Right atrium auricular region (tissue), 2 donors: ENCODE measurements around the gene CLTA. TPM values are rescaled to one million over a fixed set of nuclear protein-coding genes. Genes with fewer than 3 reads are reported as not detected.

Experiments
- DNase-seq: peaks from one replicate; pipeline ENCODE4 v3.0.0-alpha.2; 2019; ENCODE audit warnings: low spot score
- H3K27ac ChIP-seq, 2 donors: fragments of 200-600 bp; sonication (generic); 1 replicate in 1 of 2; 2 replicates in 1 of 2; pipeline ENCODE4 v1.5.1; 2016 to 2019
- H3K27me3 ChIP-seq, 2 donors: fragments of 200-600 bp; sonication (generic); one replicate each; pipeline versions ENCODE4 v1.5.1 to v1.6.0; 2017 to 2019
- H3K36me3 ChIP-seq: fragments of 200-600 bp; sonication (generic); one replicate; pipeline ENCODE4 v1.5.1; 2016
- H3K4me1 ChIP-seq, 2 donors: fragments of 200-600 bp; sonication (generic); one replicate each; pipeline versions ENCODE4 v1.5.1 to v1.6.0; 2017 to 2019
- H3K4me3 ChIP-seq, 2 donors: fragments of 200-600 bp; sonication (generic); 1 replicate in 1 of 2; 2 replicates in 1 of 2; pipeline ENCODE4 v1.5.1; 2017 to 2019; ENCODE audit warnings: mild to moderate bottlenecking in 1 of 2, moderate library complexity in 1 of 2
- H3K9me3 ChIP-seq, 2 donors: fragments of 200-600 bp; sonication (generic); one replicate each; pipeline ENCODE4 v1.5.1; 2019
- total RNA-seq, 2 donors: library from RNA; depleted of rRNA; stranded (reverse); fragments of >200 nt; gene quantifications; one replicate each; pipeline ENCODE4 v1.1.0, GENCODE V29; 2016
- TF ChIP-seq, protein P1 (sequence below), 2 donors: fragments of 200-600 bp; sonication (generic); IDR thresholded peaks; one replicate each; pipeline ENCODE4 v1.5.1; 2019; ENCODE audit warnings: antibody characterized with exemption in 2 of 2

The CLTA gene
- total RNA-seq, 2 donors from 2014 or later: 67.2 to 87.7 TPM

DNA sequence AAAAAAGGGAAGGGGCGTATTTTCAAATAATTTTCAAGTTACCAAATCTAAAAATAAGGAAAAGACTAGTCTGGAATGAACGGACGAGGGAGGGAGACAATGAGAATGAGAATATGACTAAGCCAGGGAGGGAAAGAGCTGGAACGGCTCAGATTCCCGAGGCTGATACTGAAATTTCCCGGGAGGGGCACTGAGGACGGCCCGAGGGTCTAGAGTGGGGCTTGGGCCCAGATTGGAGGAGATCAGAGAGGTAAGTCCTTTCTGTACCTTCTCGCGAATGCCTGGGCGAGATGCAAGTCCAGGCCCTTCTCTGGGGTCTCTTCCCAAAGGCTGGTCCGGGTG, 24.9 kb upstream of the CLTA start:
- no peaks in the 10 kb centered on the region for H3K9me3 ChIP-seq

DNA sequence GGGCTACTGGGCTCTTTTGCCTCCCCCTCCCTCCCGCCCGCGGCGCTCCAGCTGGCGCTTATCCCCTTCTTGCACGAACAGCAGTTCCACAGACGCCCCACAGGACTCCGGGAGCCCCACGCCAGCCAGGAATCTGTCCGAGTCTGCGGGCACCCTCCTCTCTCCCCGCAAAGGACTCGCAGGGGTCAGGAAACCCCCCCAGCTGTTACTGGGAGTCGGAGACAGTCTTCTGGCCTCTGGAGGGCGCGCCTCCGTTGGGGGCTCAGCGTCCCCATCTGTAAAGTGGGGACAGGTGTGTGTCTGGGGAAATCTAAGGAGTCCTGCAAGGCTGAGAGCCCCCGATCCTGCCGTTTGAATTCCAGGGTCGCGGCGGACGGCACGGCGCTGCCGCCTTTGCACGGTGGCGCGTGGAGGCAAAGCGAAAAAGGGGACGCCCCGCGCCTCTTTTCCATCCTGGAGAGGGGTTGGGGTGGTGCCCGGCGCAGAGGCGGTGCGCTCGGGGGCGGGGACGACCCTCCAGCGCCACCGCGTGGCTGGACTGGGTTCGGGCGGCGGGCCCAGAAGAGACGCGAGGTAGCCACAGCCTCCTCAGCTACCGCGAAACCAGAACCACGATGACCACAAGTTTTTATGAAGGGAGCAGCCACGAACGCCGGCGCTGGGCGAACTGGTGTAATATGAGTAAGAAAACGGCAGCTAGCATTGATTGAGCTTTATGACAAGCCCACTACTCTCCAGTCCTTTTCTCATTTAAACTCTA, 24.4 kb upstream of the CLTA start:
- Histone ChIP-seq H3K27ac (peak overlapping the region; percentile 61 to 78), H3K36me3 (no peaks in the 10 kb centered on the region), H3K4me3 (peak overlapping the region; percentile 31 to 52), H3K27me3 (no peaks in the 10 kb centered on the region), H3K9me3 (no peaks in the 10 kb centered on the region), H3K4me1 (peaks cover 0 to 33% of the 10 kb centered on the region in 2 donors)
- TF ChIP-seq, protein P1, sequence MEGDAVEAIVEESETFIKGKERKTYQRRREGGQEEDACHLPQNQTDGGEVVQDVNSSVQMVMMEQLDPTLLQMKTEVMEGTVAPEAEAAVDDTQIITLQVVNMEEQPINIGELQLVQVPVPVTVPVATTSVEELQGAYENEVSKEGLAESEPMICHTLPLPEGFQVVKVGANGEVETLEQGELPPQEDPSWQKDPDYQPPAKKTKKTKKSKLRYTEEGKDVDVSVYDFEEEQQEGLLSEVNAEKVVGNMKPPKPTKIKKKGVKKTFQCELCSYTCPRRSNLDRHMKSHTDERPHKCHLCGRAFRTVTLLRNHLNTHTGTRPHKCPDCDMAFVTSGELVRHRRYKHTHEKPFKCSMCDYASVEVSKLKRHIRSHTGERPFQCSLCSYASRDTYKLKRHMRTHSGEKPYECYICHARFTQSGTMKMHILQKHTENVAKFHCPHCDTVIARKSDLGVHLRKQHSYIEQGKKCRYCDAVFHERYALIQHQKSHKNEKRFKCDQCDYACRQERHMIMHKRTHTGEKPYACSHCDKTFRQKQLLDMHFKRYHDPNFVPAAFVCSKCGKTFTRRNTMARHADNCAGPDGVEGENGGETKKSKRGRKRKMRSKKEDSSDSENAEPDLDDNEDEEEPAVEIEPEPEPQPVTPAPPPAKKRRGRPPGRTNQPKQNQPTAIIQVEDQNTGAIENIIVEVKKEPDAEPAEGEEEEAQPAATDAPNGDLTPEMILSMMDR (IDR thresholded peaks at IDR 0.05): peak; percentile 87 to 95
- peak; percentile 86 for DNase-seq

More for the DNA sequence above, 24.9 kb upstream of the CLTA start:
- TF ChIP-seq, protein P1 (IDR thresholded peaks at IDR 0.05): no peak
- Histone ChIP-seq H3K27me3 (no peaks in the 10 kb centered on the region), H3K4me1 (peaks cover 0 to 33% of the 10 kb centered on the region in 2 donors), H3K4me3 (peak overlapping the region in 1 of 2 donors; percentile 52), H3K27ac (peak overlapping the region; percentile 61 to 78), H3K36me3 (no peaks in the 10 kb centered on the region)
- DNase-seq: no peak

DNA sequence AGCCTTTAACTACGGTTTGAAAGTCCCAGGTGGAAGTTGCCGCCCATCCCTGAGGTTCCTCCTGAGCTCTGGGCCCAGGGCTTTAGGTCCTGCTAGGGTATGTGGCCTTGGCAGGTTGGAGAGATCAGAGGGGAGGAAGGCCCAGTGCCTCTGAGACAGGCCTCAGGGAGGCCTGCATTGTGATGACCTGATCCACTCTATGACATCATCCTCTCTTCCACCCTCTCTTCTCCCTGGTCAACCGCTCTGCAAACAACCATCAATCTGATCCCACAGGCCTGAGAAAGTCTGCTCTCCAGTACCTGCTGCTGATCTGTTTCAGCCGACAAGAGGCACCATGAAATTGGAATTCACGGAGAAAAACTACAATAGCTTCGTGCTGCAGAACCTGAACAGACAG, 21.6 kb upstream of the CLTA start, which contains the start of gene CCIN:
CCIN (plus strand) TSS at position 223 of the 400 bp plus-strand sequence; CDS start at position 338, 115 bp downstream.
- DNase-seq: no peak
- Histone ChIP-seq H3K4me3 (no peak within 1 kb of the TSS), H3K9me3 (no peaks in the 10 kb centered on the region), H3K27ac (no peak within 1 kb of the TSS), H3K4me1 (peaks cover 0 to 16% of the 10 kb centered on the region in 2 donors), H3K36me3 (no peaks in the 10 kb centered on the region), H3K27me3 (no peaks in the 10 kb centered on the region)
- TF ChIP-seq, protein P1 (IDR thresholded peaks at IDR 0.05): no peak

DNA sequence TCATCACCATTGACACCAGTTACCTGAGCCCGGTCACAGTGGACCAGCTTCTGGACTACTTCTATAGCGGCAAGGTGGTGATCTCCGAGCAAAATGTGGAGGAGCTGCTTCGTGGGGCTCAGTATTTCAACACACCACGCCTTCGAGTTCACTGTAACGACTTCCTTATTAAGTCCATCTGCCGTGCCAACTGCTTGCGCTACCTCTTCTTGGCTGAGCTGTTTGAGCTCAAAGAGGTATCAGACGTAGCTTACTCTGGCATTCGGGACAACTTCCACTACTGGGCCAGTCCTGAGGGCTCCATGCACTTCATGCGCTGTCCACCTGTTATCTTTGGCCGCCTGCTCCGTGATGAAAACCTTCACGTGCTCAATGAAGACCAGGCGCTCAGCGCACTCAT, 21.0 kb upstream of the CLTA start:
- no peak for DNase-seq
- Histone ChIP-seq H3K9me3 (no peaks in the 10 kb centered on the region), H3K27me3 (no peaks in the 10 kb centered on the region), H3K36me3 (no peaks in the 10 kb centered on the region), H3K4me3 (no peak overlapping the region), H3K27ac (no peak overlapping the region), H3K4me1 (peaks cover 0 to 16% of the 10 kb centered on the region in 2 donors)
- TF ChIP-seq, protein P1 (IDR thresholded peaks at IDR 0.05): no peak

DNA sequence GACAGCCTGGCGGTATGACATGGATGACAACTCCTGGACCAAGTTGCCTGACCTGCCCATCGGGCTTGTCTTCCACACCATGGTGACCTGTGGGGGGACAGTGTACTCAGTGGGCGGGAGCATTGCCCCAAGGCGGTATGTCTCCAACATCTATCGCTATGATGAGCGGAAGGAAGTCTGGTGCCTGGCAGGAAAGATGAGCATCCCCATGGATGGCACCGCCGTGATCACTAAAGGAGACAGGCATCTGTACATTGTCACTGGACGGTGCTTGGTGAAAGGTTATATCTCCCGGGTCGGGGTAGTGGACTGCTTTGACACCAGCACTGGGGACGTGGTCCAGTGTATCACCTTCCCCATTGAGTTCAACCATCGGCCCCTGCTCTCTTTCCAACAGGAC, 20.2 kb upstream of the CLTA start:
- no peak overlapping the region for H3K4me3 ChIP-seq
- no peaks in the 10 kb centered on the region for H3K27me3 ChIP-seq
- DNase-seq: no peak
- H3K27ac ChIP-seq: no peak overlapping the region
- H3K36me3 ChIP-seq: no peaks in the 10 kb centered on the region
- H3K9me3 ChIP-seq: no peaks in the 10 kb centered on the region
- peaks cover 0 to 14% of the 10 kb centered on the region in 2 donors for H3K4me1 ChIP-seq
- TF ChIP-seq, protein P1 (IDR thresholded peaks at IDR 0.05): no peak
